Measurements from ENCODE around the gene ALDOB. TPM values are rescaled to one million over a fixed set of nuclear protein-coding genes. Genes with fewer than 3 reads are reported as not detected.

Gene ALDOB
- total and polyA plus RNA-seq, 2 of the 13 experiments (the other 11 are each of a cell fraction or from before 2014, with no cell fraction given), result 0.29 to 0.97 TPM

DNA sequence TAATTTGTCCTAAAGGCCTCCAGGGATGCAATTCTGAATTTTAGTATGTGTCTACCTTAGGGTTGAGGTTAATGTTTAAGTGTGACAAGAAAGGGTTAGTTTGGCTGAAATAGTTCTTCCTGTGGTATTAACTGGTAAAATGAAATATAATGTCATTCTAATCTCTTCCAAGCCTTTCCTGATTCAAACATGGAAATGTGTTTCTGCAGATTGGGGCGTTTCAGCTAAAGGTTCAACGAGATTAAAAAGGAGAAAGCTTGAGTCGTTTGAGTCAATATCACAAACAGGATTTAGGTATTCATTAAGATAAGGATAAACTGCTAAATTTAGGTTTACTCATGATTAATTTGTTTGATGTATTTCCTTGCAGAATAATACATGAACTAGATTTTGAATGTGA, 34.4 kb upstream of the ALDOB start:
- Histone ChIP-seq H3K4me3 (replicated peaks in 1 of 3; ENCODE audit: insufficient read depth in 1 of 3, low read depth in 2 of 3, low read length in 3 of 3) (no peak overlapping the region), H3K9me3 (ENCODE audit: low read length) (no peaks in the 10 kb centered on the region), H3K27me3 (ENCODE audit: control insufficient read depth in 1 of 2, insufficient read depth in 2 of 2, low read length in 2 of 2) (0 out of 5 replicates have a peak, but pooled peaks cover 0 to 9% of the 10 kb centered on the region in 2 experiments), H2AFZ (ENCODE audit: low read length) (no peak overlapping the region), H3K36me3 (replicated peaks in 1 of 2; ENCODE audit: control insufficient read depth in 1 of 2, insufficient read depth in 2 of 2, low read length in 2 of 2) (no peaks in the 10 kb centered on the region), H3K79me2 (ENCODE audit: insufficient read depth, low read length) (no peaks in the 10 kb centered on the region), H3K4me1 (ENCODE audit: insufficient read depth, low read length) (peaks cover 7% of the 10 kb centered on the region; the same call in 1 of the 2 replicates), H4K20me1 (ENCODE audit: insufficient read depth, low read length) (no peaks in the 10 kb centered on the region), H3K4me2 (ENCODE audit: low read depth, low read length) (no peak overlapping the region), H3K27ac (ENCODE audit: extremely low read length, insufficient read depth, low read length) (no peak overlapping the region), H3K9ac (ENCODE audit: insufficient read depth, low read depth, low read length) (no peak overlapping the region)
- WGBS (ENCODE audit: low lambda C conversion rate), result 6% methylated on average over 3 of the region's 3 CpGs
- in situ Hi-C loops (cut with HindIII; ENCODE audit: extremely low pct_ligation_motif_present, low pct_unique_long_range_greater_than_20kb), result no loop called here
- no TSS peak for BruUV-seq (replicated peaks)
- no peak for DNase-seq (ENCODE audit: low spot score)
- CTCF ChIA-PET (ENCODE audit: low intra/inter-chr PET ratio, low total read pairs), result no interaction called here
- TF ChIP-seq HIVEP1 (CRISPR knock-in tag; IDR thresholded peaks at IDR 0.05) (no peak), ZBTB38 (CRISPR knock-in tag; IDR thresholded peaks at IDR 0.05) (no peak), ZNF124 (CRISPR knock-in tag; IDR thresholded peaks at IDR 0.05) (no peak), SALL1 (CRISPR knock-in tag; IDR thresholded peaks at IDR 0.05) (no peak), SETDB1 (CRISPR knock-in tag; IDR thresholded peaks at IDR 0.05; ENCODE audit: borderline replicate concordance) (no peak), TOPORS (CRISPR knock-in tag; IDR thresholded peaks at IDR 0.05) (no peak)
- TF ChIP-seq, protein P1, sequence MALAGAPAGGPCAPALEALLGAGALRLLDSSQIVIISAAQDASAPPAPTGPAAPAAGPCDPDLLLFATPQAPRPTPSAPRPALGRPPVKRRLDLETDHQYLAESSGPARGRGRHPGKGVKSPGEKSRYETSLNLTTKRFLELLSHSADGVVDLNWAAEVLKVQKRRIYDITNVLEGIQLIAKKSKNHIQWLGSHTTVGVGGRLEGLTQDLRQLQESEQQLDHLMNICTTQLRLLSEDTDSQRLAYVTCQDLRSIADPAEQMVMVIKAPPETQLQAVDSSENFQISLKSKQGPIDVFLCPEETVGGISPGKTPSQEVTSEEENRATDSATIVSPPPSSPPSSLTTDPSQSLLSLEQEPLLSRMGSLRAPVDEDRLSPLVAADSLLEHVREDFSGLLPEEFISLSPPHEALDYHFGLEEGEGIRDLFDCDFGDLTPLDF (CRISPR knock-in tag; IDR thresholded peaks at IDR 0.05), result no peak
- no peak for FAIRE-seq
- no peak for ATAC-seq
- intact Hi-C loops (cut with micrococcal nuclease; ENCODE audit: unreplicated experiment), result no loop called here
- POLR2A ChIA-PET, result no interaction called here

DNA sequence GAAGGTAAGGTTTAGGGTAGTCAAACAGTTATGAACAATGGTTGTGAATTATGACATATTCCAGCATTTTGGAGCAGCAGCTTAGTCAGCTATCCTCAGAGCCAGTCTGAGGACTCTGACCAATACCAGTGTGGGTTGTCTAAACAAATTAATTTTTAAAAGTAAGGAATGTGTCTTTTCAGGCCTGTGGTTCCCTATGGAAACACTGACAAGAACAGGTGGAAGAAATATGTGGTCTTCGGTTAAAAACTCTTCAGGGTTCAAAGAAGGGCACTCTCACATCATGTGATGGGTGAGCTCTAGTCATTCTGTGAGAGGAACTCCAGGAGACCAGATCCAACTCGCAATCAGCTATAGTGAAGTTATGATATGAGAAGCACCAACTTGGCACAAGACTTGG, 33.5 kb upstream of the ALDOB start:
- Histone ChIP-seq H3K4me1 (ENCODE audit: insufficient read depth, low read length) (peaks cover 14% of the 10 kb centered on the region; the same call in 1 of the 2 replicates), H3K4me3 (replicated peaks in 1 of 3; ENCODE audit: insufficient read depth in 1 of 3, low read depth in 2 of 3, low read length in 3 of 3) (no peak overlapping the region), H3K9ac (ENCODE audit: insufficient read depth, low read depth, low read length) (no peak overlapping the region), H3K27ac (ENCODE audit: extremely low read length, insufficient read depth, low read length) (no peak overlapping the region), H4K20me1 (ENCODE audit: insufficient read depth, low read length) (no peaks in the 10 kb centered on the region), H2AFZ (ENCODE audit: low read length) (no peak overlapping the region), H3K36me3 (replicated peaks in 1 of 2; ENCODE audit: control insufficient read depth in 1 of 2, insufficient read depth in 2 of 2, low read length in 2 of 2) (no peaks in the 10 kb centered on the region), H3K27me3 (ENCODE audit: control insufficient read depth in 1 of 2, insufficient read depth in 2 of 2, low read length in 2 of 2) (0 out of 5 replicates have a peak, but pooled peaks cover 0 to 9% of the 10 kb centered on the region in 2 experiments), H3K9me3 (ENCODE audit: low read length) (no peaks in the 10 kb centered on the region), H3K79me2 (ENCODE audit: insufficient read depth, low read length) (no peaks in the 10 kb centered on the region), H3K4me2 (ENCODE audit: low read depth, low read length) (no peak overlapping the region)
- POLR2A ChIA-PET, result no interaction called here
- intact Hi-C loops (cut with micrococcal nuclease; ENCODE audit: unreplicated experiment) (no loop called here), in situ Hi-C loops (cut with HindIII; ENCODE audit: extremely low pct_ligation_motif_present, low pct_unique_long_range_greater_than_20kb) (no loop called here)
- CTCF ChIA-PET (ENCODE audit: low intra/inter-chr PET ratio, low total read pairs), result no interaction called here
- WGBS (ENCODE audit: low lambda C conversion rate), result 0% methylated on average over 2 of the region's 2 CpGs
- ATAC-seq (no peak), FAIRE-seq (no peak), DNase-seq (ENCODE audit: low spot score) (no peak)
- no TSS peak for BruUV-seq (replicated peaks)
- TF ChIP-seq ZMYM2 (CRISPR knock-in tag; IDR thresholded peaks at IDR 0.05) (no peak), SIN3A (IDR thresholded peaks at IDR 0.05; ENCODE audit: borderline replicate concordance, low read depth, low read length) (no peak), ZNF550 (CRISPR knock-in tag; IDR thresholded peaks at IDR 0.05; ENCODE audit: borderline replicate concordance) (no peak), HMG20B (CRISPR knock-in tag; conservative IDR thresholded peaks at IDR 0.05) (no peak), REL (CRISPR knock-in tag; conservative IDR thresholded peaks at IDR 0.05) (no peak)
